ENCODE measurements around the gene ZNF267. TPM values are rescaled to one million over a fixed set of nuclear protein-coding genes. Genes with fewer than 3 reads are reported as not detected.

Gene ZNF267
- total RNA-seq, 1 experiment from 2014 or later: 15.9 TPM

- no TSS peak for BruUV-seq (replicated peaks)
- H3K79me2 ChIP-seq (ENCODE audit: insufficient read depth, low read length): peaks cover 86% of the 10 kb centered on the region
- no peak overlapping the region for H3K9ac ChIP-seq (ENCODE audit: low read length)
- intact Hi-C loops (cut with micrococcal nuclease): loop anchor here (10.0 kb wide), 1 partner anchor 372 kb away; the partner anchor contains the start of gene RUSF1
- DNase-seq (ENCODE audit: low read depth, low spot score) (no peak), ATAC-seq (no peak)
- no peak overlapping the region for H3K4me3 ChIP-seq (replicated peaks in 1 of 2; ENCODE audit: low read depth in 1 of 2, low read length in 2 of 2)
- ChIA-PET RAD21 (ENCODE audit: low non-redundant PET in 1 of 2, low total read pairs in 2 of 2, uncharacterized antibody in 2 of 2, unreplicated experiment in 2 of 2) (no interaction called here), CTCF (no interaction called here), POLR2A (interaction anchor here (0.6 kb wide), 1 partner anchor 40 kb away, joined by 4 read pairs; no protein-coding TSS in a partner anchor)
- peaks cover 7 to 46% of the 10 kb centered on the region in 2 experiments; a peak in 3 of 4 replicates for H3K4me1 ChIP-seq (ENCODE audit: control insufficient read depth in 1 of 2, insufficient read depth in 2 of 2, low read length in 2 of 2)
- TF ChIP-seq EGR1 (IDR thresholded peaks at IDR 0.05; ENCODE audit: low read depth) (no peak), SRF (IDR thresholded peaks at IDR 0.05; ENCODE audit: low read depth) (no peak), FOSL1 (IDR thresholded peaks at IDR 0.05; ENCODE audit: low read depth) (no peak), POLR2A (IDR thresholded peaks at IDR 0.05; ENCODE audit: borderline replicate concordance, extremely low read depth, insufficient read depth, insufficient read length) (no peak), CTCF (IDR thresholded peaks at IDR 0.05 in 2 of 3, conservative IDR thresholded peaks at IDR 0.05 in 1 of 3; ENCODE audit: borderline replicate concordance in 1 of 3, insufficient read depth in 1 of 3, low read depth in 2 of 3, low read length in 2 of 3) (no peak)
- no peak overlapping the region for H2AFZ ChIP-seq (ENCODE audit: low read depth, low read length, poor library complexity, severe bottlenecking)
- no peaks in the 10 kb centered on the region for H4K20me1 ChIP-seq (ENCODE audit: insufficient read depth)
- H3K27me3 ChIP-seq (ENCODE audit: insufficient read depth, low read length): no peaks in the 10 kb centered on the region
- H3K36me3 ChIP-seq (ENCODE audit: control insufficient read depth in 1 of 2, insufficient read depth in 2 of 2, low read length in 2 of 2): peaks cover 0 to 36% of the 10 kb centered on the region in 2 experiments; a peak in 3 of 4 replicates
- H3K9me2 ChIP-seq (ENCODE audit: insufficient read depth): no peaks in the 10 kb centered on the region
- H3K27ac ChIP-seq (ENCODE audit: low read depth, low read length): no peak overlapping the region
- peaks cover 0 to 9% of the 10 kb centered on the region in 2 experiments; a peak in 1 of 4 replicates for H3K9me3 ChIP-seq (ENCODE audit: control insufficient read depth in 1 of 2, insufficient read depth in 1 of 2, low read depth in 1 of 2, low read length in 2 of 2)
- no peak overlapping the region for H3K4me2 ChIP-seq (ENCODE audit: low read length)
These were observed 3.6 kb downstream of the ZNF267 start for GRCh38 chr16:31876951-31877828.

Measured in HCT116 (cell line).